ENCODE measurements around the gene RPS23. TPM values are rescaled to one million over a fixed set of nuclear protein-coding genes. Genes with fewer than 3 reads are reported as not detected.

Gene RPS23
- total and polyA plus RNA-seq, 2 of the 8 experiments (the other 6 are each of a cell fraction or from before 2014, with no cell fraction given) = 2,559 to 4,867 TPM

GRCh38 chr5:82301190-82301589 is 23.0 kb upstream of the RPS23 start (continued):
- TF ChIP-seq E2F6 (IDR thresholded peaks at IDR 0.05) (no peak), CTBP2 (IDR thresholded peaks at IDR 0.05; ENCODE audit: borderline replicate concordance, insufficient read depth, insufficient read length, low read length) (no peak)
